ENCODE data around the gene CALHM5. TPM values are rescaled to one million over a fixed set of nuclear protein-coding genes. Genes with fewer than 3 reads are reported as not detected.

Gene CALHM5
- polyA plus RNA-seq, 3 donors: 2.2 to 3.5 (median 3.4) TPM

- no peak for DNase-seq
Measured at GRCh38 chr6:116542426-116542825, 31.0 kb downstream of the CALHM5 start.

- no peak for DNase-seq
Measured at GRCh38 chr6:116543149-116543548, 31.7 kb downstream of the CALHM5 start.

DNA sequence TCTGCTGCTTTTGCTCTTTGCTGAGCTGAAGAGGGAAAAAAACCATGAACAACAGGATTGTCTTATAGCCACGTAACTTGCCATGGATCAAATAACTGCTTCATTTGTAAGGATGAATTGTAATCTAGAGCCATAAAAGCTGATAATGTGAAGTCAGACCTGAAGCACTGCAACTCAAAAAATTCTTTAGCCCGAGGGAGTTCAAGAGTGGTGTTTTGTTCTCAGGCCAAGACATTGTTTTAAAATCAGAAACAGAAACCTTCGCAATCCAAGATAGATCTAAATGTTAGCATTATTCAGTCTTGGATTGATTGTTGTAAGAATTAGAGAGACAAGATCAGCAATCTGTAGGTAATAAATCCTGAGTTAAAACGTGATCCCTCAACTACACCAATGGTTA lies 34.2 kb downstream of the CALHM5 start, which contains the start of gene TRAPPC3L:
Gene TRAPPC3L, minus strand, starts transcription at position 34 of the 400 bp plus-strand sequence. CDS start 170 bp downstream, outside the sequence.
- DNase-seq: no peak

DNA sequence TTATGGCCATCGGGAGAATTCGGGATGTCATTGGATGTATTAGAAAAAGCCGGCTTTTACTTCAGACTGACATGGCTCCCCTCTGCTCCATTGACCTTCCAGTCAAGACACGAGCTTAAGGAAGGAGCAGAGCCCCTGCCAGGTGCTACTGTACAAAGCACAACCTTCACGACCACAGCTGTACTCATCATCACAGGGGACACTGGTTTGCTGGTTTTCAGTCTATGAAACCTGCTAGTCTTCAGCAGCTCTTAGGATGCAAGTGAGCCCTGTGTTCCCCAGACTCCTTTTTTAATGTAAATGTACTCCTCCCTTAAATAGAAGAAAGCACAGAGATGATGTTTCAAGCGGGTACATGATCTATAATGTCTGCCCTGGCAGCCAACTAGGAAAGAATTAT lies 35.9 kb downstream of the CALHM5 start:
- DNase-seq: no peak

GRCh38 chr6:116550796-116551195 lies 39.4 kb downstream of the CALHM5 start:
- no peak for DNase-seq

DNA sequence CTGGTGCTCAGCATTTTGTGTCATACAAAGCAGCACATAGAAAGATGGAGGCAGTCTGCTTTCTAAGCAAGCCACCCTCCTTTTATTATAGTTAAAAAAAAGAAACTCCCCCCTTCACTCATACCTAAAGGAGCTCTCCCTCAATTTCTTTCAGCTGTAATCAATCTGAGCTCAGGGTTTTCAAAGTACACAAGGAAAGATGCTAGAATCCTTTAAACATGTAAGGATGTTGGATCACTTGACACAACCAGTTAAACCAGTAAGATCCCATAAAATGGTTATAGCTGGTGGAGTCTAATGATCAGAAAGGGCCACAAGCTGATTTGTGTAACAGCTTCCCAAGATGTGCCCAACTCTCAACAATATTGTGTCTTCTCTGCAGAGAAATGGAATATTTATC lies 42.0 kb downstream of the CALHM5 start, which contains the start of gene CALHM4:
Gene CALHM4, plus strand, starts transcription at position 301 of the 400 bp plus-strand sequence. Its CDS starts 43 bp downstream, at position 344.
- DNase-seq: no peak

GRCh38 chr6:116556065-116556464 lies 44.6 kb downstream of the CALHM5 start:
- no peak for DNase-seq

GRCh38 chr6:116556814-116557415 lies 45.5 kb downstream of the CALHM5 start:
- DNase-seq: no peak

DNA sequence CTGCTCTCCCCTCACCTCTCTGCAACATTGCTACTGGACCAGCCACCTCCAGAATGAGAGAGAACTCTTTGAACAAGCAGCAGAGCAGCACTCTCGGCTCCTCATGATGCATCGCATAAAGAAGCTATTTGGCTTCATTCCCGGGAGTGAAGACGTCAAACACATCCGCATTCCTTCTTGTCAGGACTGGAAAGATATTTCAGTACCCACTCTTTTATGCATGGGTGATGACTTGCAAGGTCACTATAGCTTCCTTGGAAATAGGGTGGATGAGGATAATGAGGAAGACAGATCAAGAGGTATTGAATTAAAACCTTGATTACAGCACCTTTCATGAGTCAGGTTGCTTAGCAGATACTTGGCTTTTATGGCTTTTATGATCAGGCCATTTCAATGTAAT lies 46.5 kb downstream of the CALHM5 start:
- no peak for DNase-seq

GRCh38 chr6:116560130-116560529 lies 48.7 kb downstream of the CALHM5 start:
- DNase-seq: no peak

DNA sequence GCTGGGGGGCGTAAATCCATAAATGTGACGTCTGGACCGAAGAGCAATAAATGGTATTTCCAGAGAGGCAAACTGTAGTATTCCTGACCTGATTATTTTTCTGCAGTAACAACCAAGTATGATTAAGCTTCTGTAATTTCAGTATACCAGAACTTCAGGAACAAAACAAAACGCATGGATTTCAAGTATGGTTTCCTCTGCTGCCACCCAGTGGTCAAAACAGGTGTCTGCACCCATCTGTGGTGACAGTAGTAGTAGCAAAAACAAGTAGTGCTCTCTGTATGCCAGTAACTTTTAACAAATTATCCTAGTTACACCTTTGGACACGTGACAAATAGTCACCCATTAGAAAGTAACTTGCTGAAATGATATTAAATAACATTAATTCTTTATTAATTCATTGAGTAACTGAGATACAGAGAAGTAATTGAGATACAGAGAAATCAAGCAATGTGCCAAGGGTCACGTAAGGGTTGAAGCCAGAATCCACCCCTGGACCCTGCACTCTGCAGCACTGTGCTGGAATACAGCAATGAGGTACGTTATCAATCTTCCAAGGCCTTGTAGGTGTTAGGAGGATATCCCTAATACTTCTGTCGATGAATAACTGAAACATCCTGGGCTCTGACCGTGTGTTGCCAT lies 50.1 kb downstream of the CALHM5 start:
- peak; percentile 79 for DNase-seq

- DNase-seq: no peak
Measured at GRCh38 chr6:116562019-116562403, 50.6 kb downstream of the CALHM5 start.

- DNase-seq: no peak
Measured at GRCh38 chr6:116562614-116563013, 51.2 kb downstream of the CALHM5 start.

GRCh38 chr6:116563830-116564229 lies 52.4 kb downstream of the CALHM5 start:
- DNase-seq: no peak

GRCh38 chr6:116564311-116564710 lies 52.9 kb downstream of the CALHM5 start:
- no peak for DNase-seq

DNA sequence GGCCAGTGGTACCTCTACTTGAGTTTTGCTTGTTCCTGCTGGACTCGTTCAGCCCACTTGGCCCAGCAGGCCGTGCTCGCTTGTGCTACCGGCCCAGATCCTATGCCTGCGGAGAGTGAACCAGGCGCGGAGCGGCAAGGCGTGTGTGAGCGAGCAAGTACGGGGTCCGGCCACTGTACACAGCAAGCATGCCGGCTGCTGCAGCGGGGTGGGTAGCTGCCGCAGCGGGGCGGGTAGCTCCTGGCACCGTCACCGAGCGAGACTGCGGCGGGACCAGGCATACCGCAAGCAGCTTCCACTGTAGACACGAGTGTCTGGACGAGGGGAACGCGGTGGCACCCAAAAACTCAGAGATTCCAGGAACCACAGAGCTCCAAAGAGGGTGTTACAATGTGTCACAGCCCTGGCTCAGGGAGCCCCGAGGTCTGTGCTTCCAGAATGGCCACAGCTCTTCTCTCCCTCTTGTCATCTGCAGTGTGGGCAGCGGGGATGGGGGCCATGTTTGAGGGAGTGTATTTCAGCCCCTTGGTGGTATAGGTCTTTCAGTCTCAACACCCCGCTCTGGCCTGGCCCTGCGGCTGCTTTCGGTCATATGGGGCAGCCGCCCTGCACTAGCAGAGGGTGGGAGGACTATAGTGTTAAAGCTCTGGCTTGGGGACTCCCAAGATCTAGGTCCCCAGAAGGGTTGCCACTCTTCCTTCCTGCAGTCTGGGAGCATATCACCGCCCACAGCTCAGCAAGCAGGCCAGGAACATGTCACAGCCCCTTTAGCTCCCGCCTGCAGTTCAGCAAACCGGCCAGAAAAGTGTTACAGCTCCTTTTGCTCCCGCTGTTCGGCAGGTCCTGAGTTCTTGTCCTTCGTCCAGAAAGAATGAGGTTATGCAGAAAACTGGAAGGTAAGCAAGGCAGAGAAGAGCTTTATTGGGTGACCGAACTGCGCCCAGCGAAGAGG lies 53.8 kb downstream of the CALHM5 start:
- no peak for DNase-seq

DNA sequence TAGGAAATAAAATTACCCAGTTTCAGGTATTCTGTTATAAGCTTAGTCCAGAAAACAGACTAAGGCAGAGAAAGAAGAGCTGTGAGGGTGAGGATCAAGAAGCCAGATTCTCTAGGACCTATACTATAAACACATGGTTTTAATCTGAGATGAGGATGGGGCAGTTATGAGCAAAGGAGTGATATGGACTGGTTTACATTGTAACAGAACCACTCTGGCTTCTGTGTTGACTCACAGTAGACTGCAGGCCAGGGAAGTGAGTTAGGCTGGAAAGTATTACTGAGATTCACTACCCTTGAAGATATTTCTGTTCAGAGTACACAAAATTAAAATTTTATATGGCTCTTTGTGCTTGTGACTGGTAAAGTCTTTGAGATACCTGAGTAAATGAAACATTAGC lies 56.7 kb downstream of the CALHM5 start:
- DNase-seq: no peak

GRCh38 chr6:116568821-116569755 lies 57.6 kb downstream of the CALHM5 start:
- DNase-seq: no peak

GRCh38 chr6:116570856-116571682 lies 59.6 kb downstream of the CALHM5 start, which contains the start of gene RWDD1:
TSS of gene RWDD1 (plus strand) at chr6:116571504. CDS start at chr6:116571583, 79 bp downstream.
- peak; percentile 99 for DNase-seq

- DNase-seq: no peak
Measured at GRCh38 chr6:116571683-116572000, 60.2 kb downstream of the CALHM5 start.

Measured in renal pelvis (tissue), 4 donors.